BE2C (cell line): ENCODE data around the gene NBPF9. TPM values are rescaled to one million over a fixed set of nuclear protein-coding genes. Genes with fewer than 3 reads are reported as not detected.
"Not testable (repeated sequence)": the region's sequence is repeated elsewhere in the genome, so short reads cannot be mapped to it uniquely, and the experiment has no call there.

Source experiments
- DNase-seq: peaks from one replicate; pipeline ENCODE4 v3.0.0-alpha.2; 2020
- H3K27me3 ChIP-seq: fragments of 250-450 bp; sonication (Bioruptor Pico); 2 replicates; pipeline ENCODE4 v1.5.1; 2020; ENCODE audit warnings: mild to moderate bottlenecking
- H3K36me3 ChIP-seq: fragments of 250-450 bp; sonication (Bioruptor Pico); 2 replicates; pipeline ENCODE4 v1.5.1; 2020; ENCODE audit warnings: mild to moderate bottlenecking
- H3K4me1 ChIP-seq: fragments of 250-450 bp; sonication (Bioruptor Pico); 2 replicates; pipeline ENCODE4 v1.5.1; 2020
- H3K4me3 ChIP-seq: 2 replicates; pipeline ENCODE4 v1.5.1; 2011; ENCODE audit warnings: low read depth, low read length
- H3K9me3 ChIP-seq: fragments of 250-450 bp; sonication (Bioruptor Pico); 2 replicates; pipeline ENCODE4 v1.5.1; 2020
- polyA plus RNA-seq: library from polyadenylated mRNA; unstranded; fragments of >200 nt; gene quantifications from one replicate; pipeline ENCODE4 v1.2.1, GENCODE V29; 2012; ENCODE audit warnings: low read depth, missing spikeins; ENCODE audit not compliant: insufficient read length, insufficient read depth

Gene NBPF9
- polyA plus RNA-seq, result 22.2 TPM

DNA sequence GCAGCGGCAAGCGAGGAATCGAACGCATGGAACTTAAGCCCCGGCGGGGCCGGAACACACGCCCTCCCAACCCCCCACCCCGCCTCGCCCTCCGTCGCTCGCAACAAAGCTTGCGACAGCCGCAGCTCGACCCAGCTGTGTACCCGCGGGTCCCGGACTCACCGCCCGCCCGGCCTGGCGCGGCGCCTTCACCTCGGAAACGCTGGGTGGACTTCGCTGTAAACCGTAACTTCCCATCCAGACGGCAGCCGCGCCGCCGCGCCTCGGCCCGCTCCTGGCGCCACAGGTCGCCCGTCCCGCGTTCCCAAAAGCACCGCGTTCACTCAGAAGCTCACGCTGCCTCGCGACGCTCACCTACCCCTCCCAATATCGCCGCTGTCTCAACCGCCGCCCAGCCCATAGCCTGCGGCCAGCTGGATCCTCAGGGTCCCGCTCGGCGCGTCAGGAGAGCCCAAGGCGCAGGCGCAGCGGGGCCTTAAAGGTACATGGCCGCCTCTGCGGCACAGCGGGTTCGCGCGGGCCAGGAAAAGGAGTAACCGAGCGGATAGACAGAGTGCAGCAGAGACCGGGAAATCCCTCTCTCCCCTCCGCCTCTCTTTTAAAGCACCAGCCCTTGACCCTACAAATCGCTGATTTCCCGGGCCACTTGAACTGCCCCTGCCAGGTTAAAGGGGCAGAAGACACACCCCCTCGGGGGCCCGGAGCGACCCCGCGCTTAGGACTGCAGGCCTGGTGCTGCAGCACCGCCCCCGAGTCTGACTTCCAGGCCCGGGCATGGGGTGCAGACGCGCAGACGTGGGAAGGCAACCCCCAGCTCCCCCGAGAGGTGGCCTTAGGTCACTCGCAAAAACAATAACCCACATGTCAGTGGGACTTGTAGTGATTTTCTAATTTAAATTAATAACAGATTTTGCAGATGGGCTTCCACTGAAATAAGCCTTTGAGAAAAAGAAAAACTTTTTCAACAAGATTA, at the start of gene NBPF9:
Gene NBPF9, minus strand, starts transcription at position 443 of the 973 bp plus-strand sequence. CDS start 21,412 bp downstream, outside the sequence.
- H3K36me3 ChIP-seq, H3K27me3 ChIP-seq, H3K9me3 ChIP-seq, H3K4me1 ChIP-seq: not testable (repeated sequence)
- peak within 1 kb of the TSS; percentile 49 for H3K4me3 ChIP-seq
- peak; percentile 64 for DNase-seq

- DNase-seq, H3K27me3 ChIP-seq, H3K4me1 ChIP-seq, H3K36me3 ChIP-seq, H3K4me3 ChIP-seq, H3K9me3 ChIP-seq: not testable (repeated sequence)
These were observed 46.6 kb upstream of the NBPF9 start for GRCh38 chr1:149149909-149150308.

GRCh38 chr1:149137585-149137984, 34.2 kb upstream of the NBPF9 start:
- not testable (repeated sequence) for H3K4me3 ChIP-seq, H3K9me3 ChIP-seq, H3K27me3 ChIP-seq, H3K36me3 ChIP-seq, DNase-seq, H3K4me1 ChIP-seq

GRCh38 chr1:149130938-149131337, 27.6 kb upstream of the NBPF9 start:
- H3K9me3 ChIP-seq, H3K27me3 ChIP-seq, H3K4me1 ChIP-seq, DNase-seq, H3K36me3 ChIP-seq, H3K4me3 ChIP-seq: not testable (repeated sequence)

DNA sequence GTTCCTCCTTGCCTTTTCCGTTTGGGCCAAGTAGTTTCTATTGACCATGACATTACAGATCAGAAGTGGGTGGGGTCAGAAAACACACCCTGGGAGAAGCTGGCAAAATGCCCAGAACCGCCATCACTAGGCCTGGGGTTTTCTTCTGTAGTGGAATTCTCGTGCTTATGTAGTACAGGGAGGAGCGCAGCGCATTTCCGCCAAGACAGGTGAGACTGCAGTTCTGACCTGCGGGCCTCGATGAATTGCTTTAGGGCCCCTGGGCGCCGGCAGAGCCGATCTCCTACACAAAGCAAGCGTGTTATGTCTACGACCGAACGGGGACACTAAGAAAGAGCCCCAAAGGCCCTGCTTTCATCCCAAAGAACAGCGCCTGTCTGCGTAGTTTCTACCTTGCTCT, 25.9 kb upstream of the NBPF9 start:
- not testable (repeated sequence) for H3K36me3 ChIP-seq, H3K9me3 ChIP-seq, H3K4me3 ChIP-seq, H3K4me1 ChIP-seq, H3K27me3 ChIP-seq, DNase-seq

DNA sequence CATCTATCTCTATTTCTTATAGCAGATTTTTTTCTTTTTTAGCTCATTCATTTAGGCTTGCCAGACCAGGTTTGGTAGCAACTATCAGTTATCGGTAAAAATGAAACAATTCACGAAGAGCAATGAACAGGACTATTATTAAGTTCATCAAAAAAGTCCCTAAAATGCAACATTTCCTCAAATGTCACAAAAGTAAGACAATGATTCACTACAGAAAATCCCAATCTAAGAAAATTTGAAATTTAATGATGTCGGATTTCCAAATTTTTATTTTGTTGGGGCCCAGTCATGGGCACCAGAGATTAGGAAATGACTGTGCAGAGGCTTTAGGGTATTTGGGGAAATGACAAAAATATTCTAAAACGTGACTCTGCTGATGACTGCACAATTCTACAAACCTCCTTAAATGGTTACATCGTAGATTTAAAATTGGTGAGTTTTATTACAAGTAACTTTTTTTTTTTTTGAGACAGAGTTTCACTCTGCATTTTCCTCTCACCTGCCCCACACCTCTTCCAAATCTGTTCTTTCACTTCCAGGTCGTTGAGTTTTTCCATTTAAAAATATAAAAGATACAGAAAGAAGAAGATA, 23.3 kb upstream of the NBPF9 start:
- H3K9me3 ChIP-seq, H3K4me3 ChIP-seq, DNase-seq, H3K27me3 ChIP-seq, H3K36me3 ChIP-seq, H3K4me1 ChIP-seq: not testable (repeated sequence)

DNA sequence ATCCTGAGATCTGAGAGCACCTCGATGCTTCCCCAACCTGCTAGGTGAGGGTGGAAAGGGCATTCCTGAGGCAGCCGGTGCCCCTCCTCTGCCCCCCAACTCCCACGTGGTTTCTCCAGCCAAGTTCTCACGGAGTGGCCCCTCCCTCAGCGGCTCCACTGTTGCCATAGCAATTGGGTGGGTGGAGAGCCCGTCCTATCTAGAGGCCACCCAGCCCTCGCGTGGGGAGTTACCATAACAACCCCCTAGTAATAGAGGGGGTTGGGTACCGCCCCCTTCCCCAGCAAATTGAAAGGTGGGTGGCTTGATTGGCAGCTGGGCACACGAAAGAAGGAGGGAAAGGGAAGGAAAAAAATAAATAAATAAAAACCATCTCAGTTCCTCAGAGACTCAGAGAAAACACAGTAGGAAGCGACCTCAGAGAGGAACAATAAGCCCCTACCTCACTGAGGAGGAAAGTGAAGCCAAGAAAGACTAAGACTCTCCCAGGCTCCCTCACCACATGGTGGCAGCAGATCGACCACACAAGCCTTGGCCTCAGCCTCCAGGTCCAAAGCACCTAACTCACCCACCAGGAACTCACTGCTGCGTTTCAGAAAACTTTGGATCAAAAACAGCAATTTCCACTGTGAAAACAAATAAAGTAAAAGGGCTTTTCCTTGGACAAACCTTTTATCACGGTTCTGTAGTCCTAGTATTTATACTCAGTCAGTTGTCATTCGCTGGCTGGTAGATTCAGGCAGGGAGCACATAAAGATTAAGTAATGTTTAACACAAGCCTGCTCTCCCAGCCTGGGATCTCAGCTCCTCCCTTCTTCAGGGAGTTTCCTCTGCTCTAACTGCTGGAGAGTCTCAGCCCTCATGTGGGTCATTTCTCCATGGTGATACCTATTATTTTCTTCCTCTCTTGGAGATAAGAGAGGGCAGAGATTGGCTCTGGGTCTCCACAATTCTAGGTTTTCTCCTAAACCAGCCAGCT, 20.9 kb upstream of the NBPF9 start:
- not testable (repeated sequence) for H3K9me3 ChIP-seq, H3K4me1 ChIP-seq, H3K27me3 ChIP-seq, H3K4me3 ChIP-seq, DNase-seq, H3K36me3 ChIP-seq

GRCh38 chr1:149112828-149113227, 9.5 kb upstream of the NBPF9 start:
- H3K4me3 ChIP-seq, H3K4me1 ChIP-seq, H3K27me3 ChIP-seq, DNase-seq, H3K36me3 ChIP-seq, H3K9me3 ChIP-seq: not testable (repeated sequence)

GRCh38 chr1:149110343-149110742, 7.0 kb upstream of the NBPF9 start:
- H3K36me3 ChIP-seq, H3K4me3 ChIP-seq, H3K27me3 ChIP-seq, DNase-seq, H3K9me3 ChIP-seq, H3K4me1 ChIP-seq: not testable (repeated sequence)

GRCh38 chr1:149102574-149102973, 777 bp downstream of the NBPF9 start:
- H3K27me3 ChIP-seq, H3K36me3 ChIP-seq, H3K9me3 ChIP-seq, H3K4me1 ChIP-seq, DNase-seq: not testable (repeated sequence)
- H3K4me3 ChIP-seq, result peak overlapping the region; percentile 48

- not testable (repeated sequence) for H3K36me3 ChIP-seq, H3K9me3 ChIP-seq, H3K4me3 ChIP-seq, DNase-seq, H3K4me1 ChIP-seq, H3K27me3 ChIP-seq
These were observed 5.1 kb downstream of the NBPF9 start for GRCh38 chr1:149098276-149098675.

GRCh38 chr1:149093155-149093554, 10.2 kb downstream of the NBPF9 start:
- H3K27me3 ChIP-seq, DNase-seq, H3K4me1 ChIP-seq, H3K4me3 ChIP-seq, H3K9me3 ChIP-seq, H3K36me3 ChIP-seq: not testable (repeated sequence)

DNA sequence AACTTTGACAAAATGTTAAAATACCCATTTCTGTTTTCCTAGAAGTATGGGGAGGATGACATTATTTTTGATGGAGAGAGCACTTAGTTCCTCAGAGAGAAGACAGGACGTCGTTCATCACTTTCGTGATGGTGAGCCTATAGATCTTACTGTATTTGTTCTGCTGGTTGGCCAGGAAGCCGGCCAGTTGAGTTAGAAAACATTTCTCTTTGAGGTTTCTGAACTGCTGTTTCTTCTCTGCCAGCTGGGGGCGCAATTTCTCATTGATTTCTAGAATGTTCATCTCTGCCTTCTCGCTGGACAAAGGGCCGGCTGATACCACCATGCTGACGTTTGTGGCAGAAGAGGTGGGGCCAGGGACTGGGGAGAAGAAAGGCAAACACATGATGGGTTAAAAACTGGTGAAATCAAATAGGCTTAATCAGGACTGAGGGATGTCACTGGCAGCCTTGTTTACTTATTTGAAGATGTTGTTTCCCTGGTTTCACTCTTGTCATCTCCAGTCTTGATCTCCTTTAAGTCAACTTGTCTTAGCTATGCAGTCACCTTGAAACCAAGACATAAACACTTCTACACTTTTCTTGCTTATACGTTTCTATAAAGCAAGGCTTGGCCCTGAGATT, 27.7 kb downstream of the NBPF9 start:
- DNase-seq, H3K4me1 ChIP-seq, H3K27me3 ChIP-seq, H3K36me3 ChIP-seq, H3K4me3 ChIP-seq, H3K9me3 ChIP-seq: not testable (repeated sequence)

GRCh38 chr1:149064611-149065010, 38.7 kb downstream of the NBPF9 start:
- not testable (repeated sequence) for DNase-seq, H3K4me1 ChIP-seq, H3K36me3 ChIP-seq, H3K9me3 ChIP-seq, H3K27me3 ChIP-seq, H3K4me3 ChIP-seq

- not testable (repeated sequence) for H3K9me3 ChIP-seq, H3K4me1 ChIP-seq, H3K4me3 ChIP-seq, H3K36me3 ChIP-seq, H3K27me3 ChIP-seq, DNase-seq
These were observed 60.3 kb downstream of the NBPF9 start for GRCh38 chr1:149043056-149043455.
